ENCODE results near the gene PCP4L1.

PCP4L1 gene

DNA sequence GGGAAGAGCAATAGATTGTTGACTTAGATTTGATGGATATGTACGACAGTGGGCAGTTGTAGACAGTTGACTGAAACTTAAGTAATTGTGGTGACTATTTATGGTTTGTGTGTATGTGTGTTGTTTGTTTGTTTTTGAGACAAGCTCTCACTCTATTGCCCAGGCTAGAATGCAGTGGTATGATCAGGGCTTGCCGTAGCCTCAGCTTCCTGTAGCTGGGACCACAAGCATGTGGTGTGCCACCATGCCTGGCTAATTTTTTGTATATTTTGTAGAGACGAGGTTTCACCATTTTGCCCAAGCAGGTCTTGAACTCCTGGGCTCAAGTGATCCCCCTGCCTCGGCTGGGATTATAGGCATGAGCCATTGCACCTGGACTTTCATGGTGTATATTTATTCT lies 65.5 kb downstream of the PCP4L1 start:
- FAIRE-seq = no peak

DNA sequence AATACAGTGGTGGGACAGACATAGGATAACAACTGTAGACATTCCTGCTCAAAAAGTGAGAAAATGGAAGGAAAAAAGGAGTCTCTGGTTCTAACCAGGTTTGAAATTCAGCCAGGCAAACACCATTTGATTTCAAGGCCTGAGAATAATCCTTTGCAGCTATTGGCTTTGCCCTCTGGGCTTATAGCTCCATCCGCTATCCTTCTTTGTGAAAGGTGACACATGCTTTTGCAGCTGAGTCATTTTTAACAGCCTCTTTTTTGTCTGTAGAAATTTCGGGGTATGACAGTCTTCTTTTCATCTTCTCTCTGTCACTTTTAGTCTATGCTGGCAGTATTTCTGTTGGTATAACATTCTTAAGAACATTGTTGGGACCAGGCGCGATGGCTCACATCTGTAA lies 71.8 kb downstream of the PCP4L1 start:
- no peak for FAIRE-seq

DNA sequence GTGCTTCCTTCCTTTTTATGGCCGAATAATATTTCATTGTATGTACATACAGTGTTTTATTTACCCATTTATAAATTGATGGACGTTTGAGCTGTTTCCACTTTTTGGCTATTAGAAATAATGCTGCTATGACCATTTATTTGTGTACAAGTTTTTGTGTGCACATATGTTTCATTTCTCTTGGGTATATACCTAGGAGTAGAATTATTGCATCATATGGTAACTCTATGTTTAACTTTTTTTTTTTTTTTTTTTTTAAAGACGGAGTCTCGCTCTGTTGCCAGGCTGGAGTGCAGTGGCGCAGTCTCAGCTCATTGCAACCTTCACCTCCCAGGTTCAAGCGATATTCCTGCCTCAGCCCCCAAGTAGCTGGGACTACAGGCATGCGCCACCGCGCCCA lies 74.6 kb downstream of the PCP4L1 start:
- FAIRE-seq = no peak
